Esophagus (tissue), 2 donors: ENCODE results near the gene CCNQ. TPM values are rescaled to one million over a fixed set of nuclear protein-coding genes. Genes with fewer than 3 reads are reported as not detected.

ENCODE experiments used
- H3K27ac ChIP-seq, 2 donors: one replicate each; pipeline ENCODE4 v1.5.1; 2013; ENCODE audit warnings: low read depth in 2 of 2, mild to moderate bottlenecking in 2 of 2, inconsistent platforms in 1 of 2, low read length in 1 of 2, moderate library complexity in 1 of 2
- H3K27me3 ChIP-seq, 2 donors: one replicate each; pipeline ENCODE4 v1.6.1; 2013; ENCODE audit warnings: low read length in 2 of 2, control low read depth in 1 of 2, mild to moderate bottlenecking in 1 of 2; ENCODE audit not compliant: insufficient read depth in 2 of 2, control insufficient read depth in 1 of 2
- H3K36me3 ChIP-seq, 2 donors: one replicate each; pipeline ENCODE4 v1.6.1; 2013; ENCODE audit warnings: low read length in 1 of 2; ENCODE audit not compliant: control insufficient read depth in 2 of 2, insufficient read depth in 2 of 2
- H3K4me1 ChIP-seq, 2 donors: one replicate each; pipeline ENCODE4 v1.6.1; 2013; ENCODE audit warnings: low read length in 1 of 2; ENCODE audit not compliant: control insufficient read depth in 2 of 2, insufficient read depth in 2 of 2
- H3K4me3 ChIP-seq, 2 donors: one replicate each; pipeline ENCODE4 v1.5.1; 2013; ENCODE audit warnings: low read length in 2 of 2, mild to moderate bottlenecking in 2 of 2, low read depth in 1 of 2, moderate library complexity in 1 of 2
- H3K9me3 ChIP-seq, 2 donors: one replicate each; pipeline ENCODE4 v1.6.1; 2013; ENCODE audit warnings: mild to moderate bottlenecking in 2 of 2, low read depth in 1 of 2, low read length in 1 of 2, moderate library complexity in 1 of 2; ENCODE audit not compliant: control insufficient read depth in 2 of 2, insufficient read depth in 1 of 2
- WGBS, 2 donors: extraction: QIAGEN DNeasy Blood & Tissue Kit; methylation state at CpG; one replicate each; pipeline ENCODE4 v1.1.7; 2013; 5-methylcytosine and 5-hydroxymethylcytosine counted together
- polyA plus RNA-seq, 2 donors: library from polyadenylated mRNA; stranded (reverse); fragments of 200-250 nt; gene quantifications; one replicate each; pipeline ENCODE4 v1.2.3, GENCODE V29; 2013
- donor health status: healthy with polysubstance abuse.
- donor health status: Bipolar disorder and iron deficiency.

CCNQ gene
- polyA plus RNA-seq, 2 donors, result 20.1 to 24.7 TPM

GRCh38 chrX:153580700-153581386 is 18.1 kb downstream of the CCNQ start:
- Histone ChIP-seq H3K27ac (no peak overlapping the region), H3K9me3 (no peaks in the 10 kb centered on the region), H3K27me3 (peaks cover 0 to 4% of the 10 kb centered on the region in 2 donors), H3K36me3 (no peaks in the 10 kb centered on the region), H3K4me1 (no peaks in the 10 kb centered on the region), H3K4me3 (no peak overlapping the region)
- 74 to 85% methylated on average over 14 of the region's 14 CpGs for WGBS, 2 donors

- Histone ChIP-seq H3K4me1 (no peaks in the 10 kb centered on the region), H3K4me3 (no peak overlapping the region), H3K27ac (no peak overlapping the region), H3K36me3 (no peaks in the 10 kb centered on the region), H3K27me3 (peaks cover 0 to 4% of the 10 kb centered on the region in 2 donors), H3K9me3 (no peaks in the 10 kb centered on the region)
- WGBS, 2 donors, result 90 to 92% methylated on average over 2 of the region's 2 CpGs
These were observed 20.1 kb downstream of the CCNQ start for GRCh38 chrX:153578889-153579288.

GRCh38 chrX:153578200-153578835 is 20.6 kb downstream of the CCNQ start:
- Histone ChIP-seq H3K9me3 (no peaks in the 10 kb centered on the region), H3K27me3 (peaks cover 0 to 4% of the 10 kb centered on the region in 2 donors), H3K4me1 (no peaks in the 10 kb centered on the region), H3K36me3 (no peaks in the 10 kb centered on the region), H3K27ac (no peak overlapping the region), H3K4me3 (no peak overlapping the region)
- 72 to 93% methylated on average over 18 of the region's 18 CpGs for WGBS, 2 donors

GRCh38 chrX:153576961-153577360 is 22.0 kb downstream of the CCNQ start:
- 87 to 88% methylated on average over 6 of the region's 6 CpGs for WGBS, 2 donors
- H3K27ac ChIP-seq, result no peak overlapping the region
- no peaks in the 10 kb centered on the region for H3K9me3 ChIP-seq
- H3K4me1 ChIP-seq, result no peaks in the 10 kb centered on the region
- H3K36me3 ChIP-seq, result no peaks in the 10 kb centered on the region
- H3K27me3 ChIP-seq, result peaks cover 0 to 4% of the 10 kb centered on the region in 2 donors
- no peak overlapping the region for H3K4me3 ChIP-seq

GRCh38 chrX:153576239-153576870 is 22.6 kb downstream of the CCNQ start:
- peaks cover 0 to 4% of the 10 kb centered on the region in 2 donors for H3K27me3 ChIP-seq
- no peak overlapping the region for H3K4me3 ChIP-seq
- no peaks in the 10 kb centered on the region for H3K36me3 ChIP-seq
- H3K9me3 ChIP-seq, result no peaks in the 10 kb centered on the region
- 73 to 76% methylated on average over 10 of the region's 10 CpGs for WGBS, 2 donors
- H3K4me1 ChIP-seq, result no peaks in the 10 kb centered on the region
- no peak overlapping the region for H3K27ac ChIP-seq

GRCh38 chrX:153573984-153574383 is 25.0 kb downstream of the CCNQ start:
- H3K4me3 ChIP-seq, result no peak overlapping the region
- H3K4me1 ChIP-seq, result no peaks in the 10 kb centered on the region
- H3K9me3 ChIP-seq, result no peaks in the 10 kb centered on the region
- H3K27me3 ChIP-seq, result no peaks in the 10 kb centered on the region
- 65 to 77% methylated on average over 4 of the region's 4 CpGs for whole genome bisulfite sequencing, 2 donors
- no peaks in the 10 kb centered on the region for H3K36me3 ChIP-seq
- no peak overlapping the region for H3K27ac ChIP-seq

GRCh38 chrX:153572601-153573000 is 26.3 kb downstream of the CCNQ start:
- H3K27me3 ChIP-seq, result no peaks in the 10 kb centered on the region
- WGBS, 2 donors, result 90 to 93% methylated on average over 10 of the region's 10 CpGs

GRCh38 chrX:153571534-153571908 is 27.4 kb downstream of the CCNQ start:
- 76 to 78% methylated on average over 6 of the region's 6 CpGs for WGBS, 2 donors
- Histone ChIP-seq H3K36me3 (no peaks in the 10 kb centered on the region), H3K27me3 (no peaks in the 10 kb centered on the region), H3K4me1 (no peaks in the 10 kb centered on the region), H3K9me3 (no peaks in the 10 kb centered on the region), H3K27ac (no peak overlapping the region), H3K4me3 (no peak overlapping the region)

More at GRCh38 chrX:153572601-153573000, 26.3 kb downstream of the CCNQ start:
- Histone ChIP-seq H3K27ac (no peak overlapping the region), H3K4me1 (no peaks in the 10 kb centered on the region), H3K9me3 (no peaks in the 10 kb centered on the region), H3K4me3 (no peak overlapping the region), H3K36me3 (no peaks in the 10 kb centered on the region)

- 90 to 93% methylated on average over 13 of the region's 13 CpGs for WGBS, 2 donors
- no peak overlapping the region for H3K27ac ChIP-seq
- no peaks in the 10 kb centered on the region for H3K27me3 ChIP-seq
- H3K4me1 ChIP-seq, result no peaks in the 10 kb centered on the region
- H3K4me3 ChIP-seq, result no peak overlapping the region
- no peaks in the 10 kb centered on the region for H3K9me3 ChIP-seq
- no peaks in the 10 kb centered on the region for H3K36me3 ChIP-seq
These were observed 29.5 kb downstream of the CCNQ start for GRCh38 chrX:153569475-153569874.
